Testis (tissue), 3 donors: ENCODE results near the gene KCP. TPM values are rescaled to one million over a fixed set of nuclear protein-coding genes. Genes with fewer than 3 reads are reported as not detected.

Experiments used
- DNase-seq: peaks from one replicate; pipeline ENCODE4 v3.0.0-alpha.2; 2019
- H3K27ac ChIP-seq, 2 donors: fragments of 200-600 bp; sonication (generic); one replicate each; pipeline ENCODE4 v1.5.1; 2019
- H3K27me3 ChIP-seq: fragments of 200-600 bp; sonication (generic); one replicate; pipeline ENCODE4 v1.5.1; 2019
- H3K36me3 ChIP-seq: fragments of 200-600 bp; sonication (generic); one replicate; pipeline ENCODE4 v1.5.1; 2017; ENCODE audit warnings: low read depth; ENCODE audit errors: missing control alignments
- H3K4me1 ChIP-seq: fragments of 200-600 bp; sonication (generic); one replicate; pipeline ENCODE4 v1.5.1; 2019
- H3K4me3 ChIP-seq, 2 donors: fragments of 200-600 bp; sonication (generic); one replicate each; pipeline ENCODE4 v1.5.1; 2017 to 2019
- H3K9me3 ChIP-seq: fragments of 200-600 bp; sonication (generic); one replicate; pipeline ENCODE4 v1.5.1; 2017
- POLR2A ChIP-seq: fragments of 450-650 bp; IDR thresholded peaks from one replicate; pipeline ENCODE4 v1.6.1; 2017; ENCODE audit warnings: antibody characterized with exemption, mild to moderate bottlenecking, moderate library complexity
- WGBS, 2 donors: methylation state at CpG; one replicate each; pipeline ENCODE4 v1.1.5; 2018; 5-methylcytosine and 5-hydroxymethylcytosine counted together
- intact Hi-C: fragments of 100-400 bp; cut with DNase I; formaldehyde crosslinking; loops from one replicate; pipeline ENCODE4 v1.15.1; 2023; ENCODE audit warnings: low total_unique reads
- polyA plus RNA-seq: library from polyadenylated mRNA; stranded (reverse); fragments of 350-450 nt; fragmentation: Illumina TruSeq; extraction: RNeasy Lipid Tissue Mini Kit (QIAGEN cat#74804); gene quantifications from one replicate; pipeline ENCODE4 v1.2.3, GENCODE V29; 2014; ENCODE audit warnings: low read depth, low replicate concordance; ENCODE audit not compliant: insufficient read depth
- total RNA-seq, 2 donors: library from RNA; depleted of rRNA; stranded (reverse); fragments of >200 nt; gene quantifications; one replicate each; pipeline ENCODE4 v1.2.3, GENCODE V29; 2016
- TF ChIP-seq, protein P1 (sequence below), 3 experiments: fragments of 450-650 bp in 2 of 3; fragments of 200-600 bp in 1 of 3; sonication (generic) in 1 of 3; IDR thresholded peaks; one replicate each; pipeline ENCODE4 v1.5.1; 2016 to 2019; ENCODE audit warnings: antibody characterized with exemption in 3 of 3, mild to moderate bottlenecking in 2 of 3, moderate library complexity in 1 of 3

Gene KCP
- total and polyA plus RNA-seq, 3 donors from 2014 or later = 0.68 to 1.4 (median 1.2) TPM

DNA sequence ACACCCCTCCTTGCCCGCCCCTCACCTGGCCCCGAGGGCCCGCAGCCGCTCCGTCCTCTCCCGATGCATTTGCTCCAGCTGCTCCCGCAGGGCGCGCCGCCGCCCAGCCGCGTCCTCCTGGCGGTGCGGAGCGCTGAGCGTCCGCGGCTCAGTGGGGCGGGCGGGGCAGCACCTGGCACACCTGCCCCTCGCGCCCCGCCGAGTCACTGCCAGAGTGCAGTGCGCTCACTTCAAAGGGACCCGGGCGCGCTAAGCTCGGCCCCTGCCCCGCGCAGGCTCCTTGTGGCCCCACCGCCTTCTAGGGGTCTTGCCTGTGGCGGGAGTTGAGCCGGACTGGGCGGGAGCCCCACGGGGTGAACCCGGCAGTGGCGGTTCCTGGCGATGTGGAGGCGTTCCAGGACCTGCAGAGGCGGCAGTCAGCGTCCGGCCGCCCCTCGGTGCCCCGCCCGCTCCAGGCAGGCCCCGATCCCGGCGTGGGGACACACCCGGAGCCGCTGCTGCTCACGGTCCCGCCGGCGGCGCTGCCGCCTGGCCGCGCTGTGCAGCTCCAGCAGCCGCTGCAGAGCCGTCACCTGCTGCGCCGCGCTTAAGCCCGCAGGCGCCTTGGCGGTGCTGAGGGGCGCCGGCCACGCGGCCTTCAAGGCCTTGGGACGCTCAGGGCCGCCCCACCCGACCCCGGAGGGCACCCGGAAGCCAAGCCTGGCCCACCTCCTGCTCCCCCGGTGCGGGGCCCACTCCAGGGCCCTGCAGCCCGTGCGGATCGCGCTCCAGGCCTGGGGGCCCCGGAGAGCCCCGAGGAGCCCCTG, 41.2 kb downstream of the KCP start:
- intact Hi-C loops = no loop called here
- peak; percentile 33 for DNase-seq
- H3K27ac ChIP-seq = no peak overlapping the region

DNA sequence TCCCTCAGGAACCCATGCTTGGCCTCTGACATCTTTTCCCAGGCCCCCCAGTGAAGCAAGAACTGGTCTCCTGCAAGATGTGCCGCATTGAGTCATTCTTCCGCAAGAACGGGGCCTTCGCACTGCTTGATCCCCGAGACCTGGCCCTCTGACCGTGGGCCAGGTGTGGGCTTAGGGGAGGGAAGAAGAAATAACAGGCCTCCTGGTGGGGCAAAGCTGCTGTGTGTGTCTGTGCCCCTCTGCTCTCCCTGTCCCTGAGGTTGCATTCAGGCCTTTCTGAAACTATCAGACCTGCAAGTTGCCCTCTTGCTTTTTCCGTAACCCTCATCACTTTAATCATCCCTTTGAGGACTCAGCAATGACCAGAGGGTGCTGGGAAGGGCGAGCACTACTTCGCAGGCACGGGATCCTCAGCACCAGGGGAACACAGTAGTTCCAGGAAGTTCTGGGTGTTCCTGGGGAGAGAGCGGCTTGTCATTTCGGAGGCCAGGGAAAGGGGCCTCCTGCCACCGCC, 41.8 kb downstream of the KCP start:
- intact Hi-C loops = no loop called here
- H3K36me3 ChIP-seq = no peaks in the 10 kb centered on the region
- no peaks in the 10 kb centered on the region for H3K27me3 ChIP-seq
- DNase-seq = no peak
- 25 to 45% methylated on average over 10 to 13 of the region's 13 CpGs for WGBS, 2 donors
- TF ChIP-seq, protein P1, sequence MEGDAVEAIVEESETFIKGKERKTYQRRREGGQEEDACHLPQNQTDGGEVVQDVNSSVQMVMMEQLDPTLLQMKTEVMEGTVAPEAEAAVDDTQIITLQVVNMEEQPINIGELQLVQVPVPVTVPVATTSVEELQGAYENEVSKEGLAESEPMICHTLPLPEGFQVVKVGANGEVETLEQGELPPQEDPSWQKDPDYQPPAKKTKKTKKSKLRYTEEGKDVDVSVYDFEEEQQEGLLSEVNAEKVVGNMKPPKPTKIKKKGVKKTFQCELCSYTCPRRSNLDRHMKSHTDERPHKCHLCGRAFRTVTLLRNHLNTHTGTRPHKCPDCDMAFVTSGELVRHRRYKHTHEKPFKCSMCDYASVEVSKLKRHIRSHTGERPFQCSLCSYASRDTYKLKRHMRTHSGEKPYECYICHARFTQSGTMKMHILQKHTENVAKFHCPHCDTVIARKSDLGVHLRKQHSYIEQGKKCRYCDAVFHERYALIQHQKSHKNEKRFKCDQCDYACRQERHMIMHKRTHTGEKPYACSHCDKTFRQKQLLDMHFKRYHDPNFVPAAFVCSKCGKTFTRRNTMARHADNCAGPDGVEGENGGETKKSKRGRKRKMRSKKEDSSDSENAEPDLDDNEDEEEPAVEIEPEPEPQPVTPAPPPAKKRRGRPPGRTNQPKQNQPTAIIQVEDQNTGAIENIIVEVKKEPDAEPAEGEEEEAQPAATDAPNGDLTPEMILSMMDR (IDR thresholded peaks at IDR 0.05) = no peak
- no peak for TF ChIP-seq POLR2A
- no peaks in the 10 kb centered on the region for H3K9me3 ChIP-seq
- H3K4me1 ChIP-seq = peaks cover 10% of the 10 kb centered on the region
- peak overlapping the region in 1 of 2 donors; percentile 61 for H3K4me3 ChIP-seq
- no peak overlapping the region for H3K27ac ChIP-seq

More for the DNA sequence above, 41.2 kb downstream of the KCP start:
- Histone ChIP-seq H3K4me1 (peaks cover 7% of the 10 kb centered on the region), H3K4me3 (peak overlapping the region; percentile 43 to 61), H3K36me3 (no peaks in the 10 kb centered on the region), H3K9me3 (no peaks in the 10 kb centered on the region), H3K27me3 (no peaks in the 10 kb centered on the region)
- WGBS, 2 donors = 2% methylated on average over 45 of the region's 86 CpGs; no CpG with 5 or more reads in 1 of the 2 donors
- TF ChIP-seq, protein P1 (IDR thresholded peaks at IDR 0.05) = no peak
- TF ChIP-seq POLR2A = no peak

DNA sequence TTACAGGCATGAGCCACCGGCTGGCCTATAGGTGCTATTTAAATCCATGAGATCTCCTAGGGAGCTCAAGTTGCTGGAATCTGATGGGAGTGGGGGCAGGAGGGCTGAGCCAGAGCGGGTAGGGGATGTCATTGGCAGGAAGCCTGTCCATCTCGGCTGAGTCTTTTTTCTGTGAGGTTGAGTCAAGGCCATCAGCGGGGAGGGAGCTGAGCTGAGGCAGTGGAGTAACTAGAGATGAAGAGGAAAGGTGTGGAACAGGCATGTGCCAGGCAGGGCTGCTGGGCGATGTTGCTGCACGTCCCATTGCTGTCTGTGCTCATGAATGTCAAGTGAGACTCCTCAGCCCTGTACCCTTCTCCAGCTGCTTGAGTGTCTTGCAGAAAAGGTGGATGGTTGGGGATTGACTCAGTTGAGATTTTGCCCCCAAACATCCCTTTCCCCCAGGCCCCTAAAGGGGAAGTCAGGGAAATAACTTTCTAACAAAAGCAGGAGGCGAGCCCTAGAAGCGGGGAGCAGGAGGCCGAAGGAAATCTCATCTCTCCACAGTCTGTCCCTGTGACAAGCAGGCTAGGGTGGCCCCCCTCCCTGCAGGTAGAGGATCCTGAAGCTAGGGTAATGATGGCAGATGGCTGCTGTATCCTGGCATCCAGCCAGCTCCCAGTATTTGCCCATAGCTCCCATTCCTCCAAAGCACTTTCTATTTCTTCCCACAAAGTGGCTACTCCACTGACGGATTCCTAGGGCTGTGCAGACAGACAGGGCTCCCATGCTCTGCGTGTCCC, 42.5 kb downstream of the KCP start:
- Histone ChIP-seq H3K27me3 (no peaks in the 10 kb centered on the region), H3K9me3 (no peaks in the 10 kb centered on the region), H3K4me3 (no peak overlapping the region), H3K36me3 (no peaks in the 10 kb centered on the region), H3K27ac (no peak overlapping the region), H3K4me1 (peaks cover 14% of the 10 kb centered on the region)
- intact Hi-C loops = no loop called here
- TF ChIP-seq POLR2A = no peak
- TF ChIP-seq, protein P1 (IDR thresholded peaks at IDR 0.05) = no peak
- no peak for DNase-seq
- 68 to 73% methylated on average over 10 to 11 of the region's 11 CpGs for WGBS, 2 donors

DNA sequence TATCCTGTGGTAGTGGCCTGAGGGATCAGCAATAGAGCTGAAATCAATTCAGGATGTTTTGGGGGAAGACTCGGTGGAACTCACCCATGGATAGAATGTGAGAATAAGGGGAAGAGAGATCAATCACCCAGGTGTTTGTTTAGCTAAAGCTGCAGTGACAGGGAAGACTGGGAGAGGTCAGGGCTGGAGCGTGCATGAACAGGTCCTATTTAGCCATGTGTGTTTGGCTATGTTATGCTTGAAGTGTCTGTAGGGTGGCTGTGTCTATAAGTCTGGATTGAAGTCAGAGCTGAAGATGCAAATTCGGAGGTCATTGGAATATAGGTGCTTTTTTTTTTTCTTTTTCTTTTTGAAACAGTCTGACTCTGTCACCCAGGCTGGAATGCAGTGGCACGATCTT, 43.3 kb downstream of the KCP start:
- Histone ChIP-seq H3K27me3 (no peaks in the 10 kb centered on the region), H3K36me3 (no peaks in the 10 kb centered on the region), H3K4me1 (peaks cover 14% of the 10 kb centered on the region), H3K4me3 (no peak overlapping the region), H3K27ac (no peak overlapping the region), H3K9me3 (no peaks in the 10 kb centered on the region)
- no peak for DNase-seq
- WGBS, 2 donors = 89 to 95% methylated on average over 4 of the region's 4 CpGs
- intact Hi-C loops = no loop called here
- TF ChIP-seq POLR2A = no peak
- TF ChIP-seq, protein P1 (IDR thresholded peaks at IDR 0.05) = no peak
